Spleen (tissue), 11 donors: ENCODE measurements around the gene TEAD1. TPM values are rescaled to one million over a fixed set of nuclear protein-coding genes. Genes with fewer than 3 reads are reported as not detected.

ENCODE experiments used
- DNase-seq: peaks from one replicate; pipeline ENCODE4 v3.0.0-alpha.2; 2020
- H3K27ac ChIP-seq, 8 donors: fragments of 200-600 bp; sonication (generic) in 7 of 8; 1 replicate in 4 of 8; 2 replicates in 4 of 8; pipeline versions ENCODE4 v1.5.0 to v1.8.0; 2016 to 2021; ENCODE audit warnings: inconsistent platforms in 4 of 8, mild to moderate bottlenecking in 4 of 8, moderate library complexity in 1 of 8
- H3K27me3 ChIP-seq, 7 donors: fragments of 200-600 bp; sonication (generic) in 6 of 7; replicated peaks in 1 of 7; 1 replicate in 4 of 7; 2 replicates in 3 of 7; pipeline versions ENCODE4 v1.5.0 to v1.8.0; 2016 to 2021; ENCODE audit warnings: inconsistent platforms in 3 of 7, mild to moderate bottlenecking in 1 of 7
- H3K36me3 ChIP-seq, 6 donors: fragments of 200-600 bp; sonication (generic) in 5 of 6; 1 replicate in 4 of 6; 2 replicates in 2 of 6; pipeline versions ENCODE4 v1.5.0 to v1.8.0; 2016 to 2021; ENCODE audit warnings: inconsistent platforms in 2 of 6
- H3K4me1 ChIP-seq, 6 donors: fragments of 200-600 bp; sonication (generic) in 5 of 6; 1 replicate in 3 of 6; 2 replicates in 3 of 6; pipeline versions ENCODE4 v1.5.0 to v1.8.0; 2016 to 2021; ENCODE audit warnings: inconsistent platforms in 3 of 6
- H3K4me3 ChIP-seq, 8 donors: fragments of 200-600 bp; sonication (generic) in 7 of 8; 1 replicate in 4 of 8; 2 replicates in 4 of 8; pipeline versions ENCODE4 v1.5.0 to v1.8.0; 2016 to 2021; ENCODE audit warnings: inconsistent platforms in 4 of 8, mild to moderate bottlenecking in 4 of 8, moderate library complexity in 2 of 8
- H3K9me3 ChIP-seq, 8 donors: fragments of 200-600 bp; sonication (generic) in 7 of 8; 1 replicate in 4 of 8; 2 replicates in 4 of 8; pipeline versions ENCODE4 v1.5.0 to v1.8.0; 2016 to 2021; ENCODE audit warnings: inconsistent platforms in 4 of 8
- CTCF ChIP-seq, 11 experiments: fragments of 200-600 bp in 7 of 11; fragments of 450-650 bp in 4 of 11; sonication (generic) in 4 of 11; IDR thresholded peaks in 8 of 11; conservative IDR thresholded peaks in 3 of 11; 1 replicate in 7 of 11; 2 replicates in 4 of 11; pipeline versions ENCODE4 v1.4.0 to v1.8.0; 2016 to 2021; ENCODE audit warnings: antibody characterized with exemption in 11 of 11, inconsistent platforms in 4 of 11, mild to moderate bottlenecking in 1 of 11
- POLR2A ChIP-seq, 3 donors: fragments of 450-650 bp; IDR thresholded peaks; one replicate each; pipeline ENCODE4 v1.5.1; 2017; ENCODE audit warnings: antibody characterized with exemption in 3 of 3, mild to moderate bottlenecking in 1 of 3
- POLR2AphosphoS5 ChIP-seq, 3 donors: sonication (generic); formaldehyde crosslinking; IDR thresholded peaks; one replicate each; pipeline ENCODE4 v1.5.1; 2017; ENCODE audit warnings: antibody characterized with exemption in 3 of 3
- WGBS, 5 donors: extraction: QIAGEN DNeasy Blood & Tissue Kit in 3 of 5; methylation state at CpG; one replicate each; pipeline versions ENCODE4 v1.1.5 to v1.1.7; 2013 to 2018; 5-methylcytosine and 5-hydroxymethylcytosine counted together
- intact Hi-C: fragments of 100-400 bp; cut with DNase I; formaldehyde crosslinking; loops from one replicate; pipeline ENCODE4 v1.15.0; 2023; ENCODE audit warnings: low total_unique reads
- polyA plus RNA-seq, 3 donors: library from polyadenylated mRNA; stranded (reverse); fragments of 200-250 nt; gene quantifications; one replicate each; pipeline ENCODE4 v1.2.1, GENCODE V29; 2013
- total RNA-seq, 7 donors: library from RNA; depleted of rRNA in 3 of 7; stranded (reverse); fragments of >200 nt in 3 of 7; fragmentation: NEBNext Ultra II Directional in 4 of 7; extraction: Animal tissue kit (Norgen Biotek cat#: 25700) in 4 of 7; gene quantifications; one replicate each; pipeline versions ENCODE4 v1.1.0 to v1.2.1, GENCODE V29; 2016 to 2021
- donor health status: healthy with polysubstance abuse.
- donor health status: DM: no; HTN: no; CAD: no; lungs with moderate emphysema.
- donor health status: DM: no; HTN: no; CAD: no.
- donor health status: Bipolar disorder and iron deficiency.
- donor health status: healthy.
- donor health status: DM: no; HTN: no; CAD: no.
- donor health status: DM: yes; HTN: yes; CAD: no.

Gene TEAD1
- total and polyA plus RNA-seq, 10 donors: 0.93 to 46.0 (median 18.6) TPM

GRCh38 chr11:12684315-12684714, 10.1 kb downstream of the TEAD1 start:
- Histone ChIP-seq H3K9me3 (no peaks in the 10 kb centered on the region), H3K27me3 (peaks cover 0 to 64% (median 6%) of the 10 kb centered on the region in 7 donors), H3K36me3 (no peaks in the 10 kb centered on the region), H3K4me1 (peaks cover 0 to 21% (median 6%) of the 10 kb centered on the region in 6 donors), H3K27ac (no peak overlapping the region), H3K4me3 (no peak overlapping the region)
- TF ChIP-seq CTCF (IDR thresholded peaks at IDR 0.05 in 8 of 11, conservative IDR thresholded peaks at IDR 0.05 in 3 of 11) (no peak), POLR2AphosphoS5 (IDR thresholded peaks at IDR 0.05) (no peak), POLR2A (IDR thresholded peaks at IDR 0.05) (no peak)
- WGBS, 5 donors: 79 to 84% (median 81%) methylated on average over 4 of the region's 4 CpGs
- intact Hi-C loops: no loop called here
- DNase-seq: no peak

GRCh38 chr11:12684816-12685215, 10.6 kb downstream of the TEAD1 start:
- Histone ChIP-seq H3K4me1 (peaks cover 0 to 25% (median 10%) of the 10 kb centered on the region in 6 donors), H3K27me3 (peaks cover 0 to 64% (median 6%) of the 10 kb centered on the region in 7 donors)

GRCh38 chr11:12685229-12685628, 11.0 kb downstream of the TEAD1 start:
- no peak for TF ChIP-seq POLR2A (IDR thresholded peaks at IDR 0.05)
- no peak for TF ChIP-seq CTCF (IDR thresholded peaks at IDR 0.05 in 8 of 11, conservative IDR thresholded peaks at IDR 0.05 in 3 of 11)
- no peak for TF ChIP-seq POLR2AphosphoS5 (IDR thresholded peaks at IDR 0.05)
- WGBS, 5 donors: 74 to 80% (median 78%) methylated on average over 3 of the region's 3 CpGs
- Histone ChIP-seq H3K4me1 (peaks cover 0 to 22% (median 10%) of the 10 kb centered on the region in 6 donors), H3K27ac (no peak overlapping the region), H3K27me3 (peaks cover 0 to 61% (median 4%) of the 10 kb centered on the region in 7 donors), H3K9me3 (no peaks in the 10 kb centered on the region), H3K36me3 (no peaks in the 10 kb centered on the region), H3K4me3 (no peak overlapping the region)
- no peak for DNase-seq
- intact Hi-C loops: no loop called here

More at GRCh38 chr11:12684816-12685215, 10.6 kb downstream of the TEAD1 start:
- TF ChIP-seq POLR2A (IDR thresholded peaks at IDR 0.05) (no peak), CTCF (IDR thresholded peaks at IDR 0.05 in 8 of 11, conservative IDR thresholded peaks at IDR 0.05 in 3 of 11) (no peak), POLR2AphosphoS5 (IDR thresholded peaks at IDR 0.05) (no peak)
- Histone ChIP-seq H3K4me3 (no peak overlapping the region), H3K27ac (no peak overlapping the region), H3K9me3 (no peaks in the 10 kb centered on the region), H3K36me3 (no peaks in the 10 kb centered on the region)
- DNase-seq: no peak
- 58 to 79% (median 71%) methylated on average over 1 of the region's 1 CpG for WGBS, 5 donors
- intact Hi-C loops: no loop called here

GRCh38 chr11:12686246-12687060, 12.2 kb downstream of the TEAD1 start:
- Histone ChIP-seq H3K4me1 (peaks cover 0 to 17% (median 8%) of the 10 kb centered on the region in 6 donors), H3K27ac (no peak overlapping the region)

More at GRCh38 chr11:12686246-12687060, 12.2 kb downstream of the TEAD1 start:
- WGBS, 5 donors: 79 to 97% (median 81%) methylated on average over 2 of the region's 2 CpGs
- peaks cover 0 to 49% (median 0%) of the 10 kb centered on the region in 7 donors for H3K27me3 ChIP-seq
- no peaks in the 10 kb centered on the region for H3K9me3 ChIP-seq
- H3K36me3 ChIP-seq: no peaks in the 10 kb centered on the region
- DNase-seq: no peak
- no peak overlapping the region for H3K4me3 ChIP-seq
- TF ChIP-seq CTCF (IDR thresholded peaks at IDR 0.05 in 8 of 11, conservative IDR thresholded peaks at IDR 0.05 in 3 of 11): no peak
- intact Hi-C loops: no loop called here
